Activated CD8-positive, alpha-beta memory T cell treated with anti-CD3 and anti-CD28 coated beads, Interleukin-2, amount 50 U/mL, for 1 hour (primary cell): ENCODE measurements around the gene PRCD.
"Not testable (repeated sequence)": the region's sequence is repeated elsewhere in the genome, so short reads cannot be mapped to it uniquely, and the experiment has no call there.

ENCODE experiments used
- DNase-seq: peaks from one replicate; pipeline ENCODE4 v3.0.0-alpha.2; 2020; ENCODE audit errors: extremely low read depth

Gene PRCD

DNA sequence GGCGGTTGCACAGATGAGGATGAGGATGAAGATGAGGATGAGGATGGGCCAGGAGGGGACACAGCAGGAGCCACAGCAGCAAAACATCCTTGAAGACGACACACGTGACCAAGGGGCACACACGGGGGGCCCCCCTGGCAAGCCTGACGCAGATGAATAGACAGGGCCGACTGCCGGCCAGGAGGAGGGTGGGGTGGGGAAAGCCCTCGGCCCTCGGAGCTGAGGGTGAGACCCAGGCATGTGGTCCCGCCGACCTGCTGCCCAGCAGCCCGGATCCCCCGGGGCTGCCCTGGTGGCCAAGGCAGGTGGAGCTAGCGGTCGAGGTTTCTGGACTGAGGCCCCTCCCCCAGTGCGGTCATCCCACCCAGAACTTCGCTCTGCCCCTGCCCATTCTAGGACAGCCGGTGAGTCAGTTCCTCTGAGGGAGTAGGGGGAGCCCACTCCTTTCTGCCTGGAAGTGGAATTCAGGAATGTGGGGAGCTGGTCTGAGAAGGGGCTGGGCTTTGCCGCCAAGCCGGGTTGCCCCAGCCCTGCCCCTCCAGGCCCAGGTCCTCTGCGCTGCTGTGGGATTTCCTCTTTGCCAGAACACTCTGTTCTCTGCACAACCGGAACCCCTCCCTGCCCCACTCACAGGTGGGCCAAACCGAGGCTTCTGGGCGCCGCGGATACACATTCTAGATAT lies 12.3 kb upstream of the PRCD start:
- DNase-seq = peak; percentile 31

DNA sequence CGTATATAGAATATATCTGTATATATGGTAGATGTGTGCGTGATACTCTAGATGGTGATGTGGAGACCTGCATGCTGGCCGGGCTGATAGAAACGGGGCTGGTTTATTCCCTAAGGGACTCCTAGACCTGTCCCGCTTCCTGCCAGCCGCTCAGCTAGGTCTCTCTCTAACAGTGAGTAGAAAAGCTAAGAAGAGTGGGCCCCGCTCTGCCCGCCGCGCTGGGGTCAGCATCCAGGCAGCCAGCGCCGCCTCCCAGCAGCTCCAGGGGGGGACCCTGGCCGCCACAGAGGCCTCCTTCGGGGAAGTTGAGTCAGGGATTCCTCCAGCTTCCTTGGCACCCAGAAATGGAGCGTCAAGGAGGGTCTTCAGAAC lies 11.7 kb upstream of the PRCD start:
- DNase-seq = no peak

DNA sequence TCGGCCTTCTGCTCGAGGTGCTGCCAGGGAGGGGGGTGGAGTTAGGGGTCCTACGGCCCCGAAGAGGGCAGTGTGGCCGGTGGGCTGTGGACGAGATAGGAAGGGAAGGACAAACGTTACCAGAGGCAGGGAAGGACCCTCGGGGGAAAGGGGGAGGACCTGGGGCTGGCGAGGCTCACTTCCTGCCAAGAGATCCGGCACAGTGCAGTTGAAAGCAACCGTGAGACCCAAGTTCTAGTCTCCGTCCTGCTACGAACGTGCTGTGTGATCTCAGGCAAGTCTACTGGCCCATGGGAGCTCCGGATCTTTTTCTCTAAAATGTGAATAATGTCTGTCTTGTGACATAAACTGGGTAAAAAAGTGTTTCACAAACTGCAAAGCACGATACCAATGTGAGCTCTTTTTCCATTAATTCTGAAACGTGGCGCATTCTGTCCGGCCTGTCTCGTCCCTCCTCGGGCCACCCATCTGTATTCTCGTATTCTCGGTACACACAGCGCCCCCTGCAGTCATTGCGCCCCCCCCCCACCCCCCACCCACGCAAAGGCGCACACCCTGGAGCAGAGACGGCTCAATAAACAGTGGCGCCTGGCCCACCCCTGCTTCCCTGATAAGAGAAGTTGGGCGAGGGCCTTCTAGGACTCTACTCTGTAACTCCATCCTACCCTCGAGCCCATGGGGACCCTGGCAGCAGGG lies 11.2 kb upstream of the PRCD start:
- no peak for DNase-seq

- DNase-seq = no peak
These were observed 10.4 kb upstream of the PRCD start for GRCh38 chr17:76529224-76530094.

DNA sequence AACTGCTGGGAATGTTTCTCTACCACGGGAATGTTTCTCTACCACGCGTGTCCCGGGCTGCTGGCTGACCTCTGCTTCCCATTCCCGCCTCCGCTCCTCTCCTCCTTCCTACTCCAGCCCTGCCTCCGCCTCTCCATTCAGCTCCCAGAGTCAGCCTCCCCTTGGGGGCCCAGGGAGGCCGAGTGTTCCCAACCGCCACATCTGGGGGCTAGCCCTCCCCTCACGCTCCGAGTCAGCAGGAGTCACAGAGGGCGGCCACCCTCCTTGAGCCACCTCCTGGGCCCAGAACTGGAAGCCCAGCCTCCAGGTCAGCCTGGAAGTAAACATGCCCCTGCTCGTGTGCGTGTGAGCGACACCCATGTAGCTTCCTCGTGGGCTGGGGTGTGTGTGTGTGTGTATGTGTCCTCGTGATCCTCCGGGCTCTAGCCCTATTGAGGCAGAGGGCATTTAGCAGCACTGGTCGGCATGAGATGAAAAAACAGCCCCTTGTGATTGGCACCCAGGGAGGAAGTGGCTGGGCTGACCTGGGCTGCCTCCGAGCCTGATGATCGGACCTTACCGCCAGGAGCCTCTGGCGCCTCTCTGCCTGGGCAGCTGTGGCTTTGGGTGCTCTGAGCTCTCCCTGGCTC lies 9.6 kb upstream of the PRCD start:
- no peak for DNase-seq

- DNase-seq = no peak
These were observed 8.9 kb upstream of the PRCD start for GRCh38 chr17:76530811-76531485.

GRCh38 chr17:76531486-76532038 lies 8.3 kb upstream of the PRCD start:
- DNase-seq = no peak

DNA sequence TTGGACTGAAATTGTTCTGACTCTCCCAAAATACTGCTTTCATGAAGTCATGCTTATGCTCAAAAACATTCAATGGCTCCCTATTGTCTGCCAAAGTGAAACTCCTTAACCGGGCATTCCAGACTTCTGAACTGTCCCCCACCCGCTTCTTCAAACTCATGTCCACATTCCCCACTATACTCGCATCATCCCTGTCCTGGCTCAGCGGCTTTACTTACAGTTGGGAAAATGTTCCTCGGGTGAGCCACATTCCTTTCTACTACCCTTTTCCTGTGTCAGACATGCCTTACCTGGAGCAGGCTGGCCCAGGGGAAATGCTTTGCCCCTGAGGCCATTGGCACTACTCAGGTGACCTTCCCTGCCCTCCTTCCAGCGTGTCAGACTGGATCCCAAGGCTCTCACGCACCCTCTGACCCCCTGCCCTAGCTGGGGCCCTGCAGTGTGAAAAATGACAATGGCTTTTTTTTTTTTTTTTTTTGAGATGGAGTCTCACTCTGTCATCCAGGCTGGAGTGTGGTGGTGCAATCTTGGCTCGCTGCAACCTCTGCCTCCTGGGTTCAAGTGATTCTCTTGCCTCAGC lies 7.7 kb upstream of the PRCD start:
- DNase-seq = no peak

GRCh38 chr17:76533640-76534359 lies 6.0 kb upstream of the PRCD start:
- DNase-seq = not testable (repeated sequence)

GRCh38 chr17:76534831-76535732 lies 4.8 kb upstream of the PRCD start:
- DNase-seq = no peak

DNA sequence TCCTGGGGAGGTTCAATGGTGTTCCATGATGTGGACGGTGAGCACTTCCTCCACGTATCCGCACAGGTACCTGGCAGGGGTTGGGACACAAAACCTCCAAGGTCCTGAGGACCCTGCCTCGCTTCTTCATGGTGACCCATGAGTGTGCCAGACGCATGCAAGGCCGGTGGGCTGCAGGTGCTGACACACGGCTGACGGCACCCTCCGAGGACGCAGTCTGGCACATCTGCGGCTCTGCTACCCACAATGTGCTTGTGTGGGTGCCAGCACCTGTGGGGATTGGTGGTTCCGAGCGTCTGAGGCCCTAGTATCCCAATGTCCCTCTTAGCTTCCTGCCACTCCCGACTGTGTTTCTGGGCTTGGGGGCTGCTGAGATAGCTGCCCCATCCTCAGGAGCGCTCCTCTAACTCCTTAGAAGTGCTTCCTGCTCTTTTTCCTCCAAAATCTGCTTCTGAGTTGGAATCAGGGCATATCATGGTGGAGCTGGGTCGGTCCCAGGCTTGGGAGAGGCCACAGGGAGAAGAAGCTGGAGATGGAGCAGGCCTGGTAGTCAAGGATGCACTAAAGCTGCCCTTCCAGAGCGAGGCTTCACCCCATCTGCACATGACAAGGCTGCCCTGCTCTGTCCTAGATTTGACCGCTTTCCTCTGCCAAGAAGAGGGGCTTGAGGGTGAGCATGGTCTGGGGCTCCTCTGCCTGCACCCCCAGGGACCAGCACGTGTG lies 3.9 kb upstream of the PRCD start:
- DNase-seq = no peak

DNA sequence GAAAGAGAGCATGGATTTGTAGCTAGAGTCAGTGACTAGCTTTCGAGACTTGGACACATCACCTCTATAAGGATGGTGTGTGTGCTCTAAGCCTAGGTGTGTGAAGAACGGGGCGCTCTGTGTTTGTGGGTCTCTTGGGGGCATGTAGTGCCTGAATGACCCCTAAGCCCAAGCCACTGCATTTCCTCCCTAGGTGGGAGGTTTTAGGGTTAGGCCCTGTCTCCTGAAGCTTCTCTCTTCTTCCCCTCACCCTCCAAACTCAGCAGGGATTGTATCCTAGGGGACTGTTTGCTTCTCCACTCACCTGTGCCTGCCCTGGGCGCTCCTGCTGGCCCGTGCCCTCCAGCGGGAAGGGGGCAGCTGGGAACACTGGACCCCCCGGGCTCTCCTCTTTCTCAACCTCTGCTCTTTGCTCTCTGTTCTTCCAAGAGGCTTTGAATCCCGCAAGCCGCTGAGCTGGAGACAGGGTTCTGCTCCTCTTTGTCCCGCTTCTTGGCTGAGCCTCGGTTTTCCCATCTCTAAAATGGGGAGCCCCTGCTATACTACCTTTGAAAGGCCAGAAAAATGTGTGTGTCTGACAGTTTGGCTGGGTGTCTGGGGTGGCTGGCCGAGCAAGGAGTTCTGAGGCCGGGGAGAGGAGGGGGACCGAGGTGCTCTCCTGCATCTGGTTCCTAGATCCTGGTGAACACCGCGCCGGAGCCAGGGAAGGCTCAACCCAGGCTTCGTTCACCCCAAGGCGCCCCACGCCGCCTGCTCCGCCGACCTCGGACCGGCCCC lies 3.1 kb upstream of the PRCD start:
- no peak for DNase-seq

GRCh38 chr17:76537288-76537577 lies 2.6 kb upstream of the PRCD start:
- no peak for DNase-seq

DNA sequence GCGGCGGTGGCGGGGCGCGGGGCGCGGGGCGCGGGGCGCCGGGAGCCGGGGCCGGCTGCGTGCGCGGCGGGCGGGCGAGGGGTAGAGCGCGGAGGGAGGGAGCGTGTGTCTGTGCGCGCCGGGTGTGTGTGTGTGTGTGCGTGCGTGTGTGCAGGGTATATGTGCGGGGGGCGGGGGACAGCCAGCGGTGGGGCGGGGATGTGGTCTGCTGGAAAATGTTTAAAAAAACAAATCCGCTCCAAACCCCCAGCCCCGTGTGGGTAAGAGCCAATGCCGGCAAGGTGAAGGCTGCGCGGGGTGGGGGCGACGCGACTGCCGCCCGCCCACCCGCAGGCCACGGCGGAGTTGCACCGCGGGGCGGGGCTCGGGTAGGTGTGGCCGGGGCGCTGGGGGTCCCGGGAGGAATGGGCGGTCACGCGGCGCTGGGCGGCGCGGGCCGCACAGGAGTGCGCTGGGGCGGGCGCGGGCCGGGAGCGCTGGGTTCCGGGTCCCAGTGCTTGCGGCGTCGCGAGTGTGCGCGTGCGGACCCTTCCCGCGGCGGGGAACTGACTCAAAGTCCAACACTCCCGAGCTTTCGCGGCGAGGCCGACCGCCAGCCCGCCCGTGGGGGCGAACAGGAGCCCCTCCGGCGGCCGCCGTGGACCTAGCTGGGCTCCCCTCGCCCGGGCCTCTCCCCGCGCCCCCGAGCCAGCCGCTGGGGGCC lies 2.1 kb upstream of the PRCD start, which contains the start of gene CYGB:
Gene CYGB (minus strand): TSS at position 132 of the 703 bp plus-strand sequence. CDS start 167 bp downstream, outside the sequence.
- DNase-seq = no peak

- no peak for DNase-seq
These were observed 1.4 kb upstream of the PRCD start for GRCh38 chr17:76538281-76538931.

GRCh38 chr17:76538941-76539570 lies 788 bp upstream of the PRCD start:
- DNase-seq = no peak
